HEK293 (cell line): ENCODE data around the gene CAMP.

ENCODE experiments used
- CTCF ChIP-seq: fragments of 450-650 bp; formaldehyde crosslinking; IDR thresholded peaks from 2 replicates; pipeline ENCODE4 v1.5.1; 2016; ENCODE audit warnings: missing biosample characterization, missing genetic modification characterization
- SP3 ChIP-seq: fragments of 450-650 bp; formaldehyde crosslinking; IDR thresholded peaks from 2 replicates; pipeline ENCODE4 v1.5.1; 2016; ENCODE audit warnings: missing biosample characterization, missing genetic modification characterization
- YY1 ChIP-seq: fragments of 450-650 bp; formaldehyde crosslinking; IDR thresholded peaks from 2 replicates; pipeline ENCODE4 v1.5.1; 2018; ENCODE audit warnings: missing biosample characterization, missing genetic modification characterization
- ZNF140 ChIP-seq: fragments of 450-650 bp; formaldehyde crosslinking; IDR thresholded peaks from 2 replicates; pipeline ENCODE4 v1.5.1; 2016; ENCODE audit warnings: missing biosample characterization, missing genetic modification characterization
- ZNF174 ChIP-seq: fragments of 450-650 bp; formaldehyde crosslinking; IDR thresholded peaks from 2 replicates; pipeline ENCODE4 v1.5.0; 2017; ENCODE audit warnings: missing biosample characterization, mild to moderate bottlenecking, missing genetic modification characterization
- ZNF214 ChIP-seq: fragments of 450-650 bp; formaldehyde crosslinking; IDR thresholded peaks from 2 replicates; pipeline ENCODE4 v1.5.1; 2017; ENCODE audit warnings: missing biosample characterization, mild to moderate bottlenecking, missing genetic modification characterization, borderline replicate concordance
- ZNF302 ChIP-seq: fragments of 450-650 bp; formaldehyde crosslinking; IDR thresholded peaks from 2 replicates; pipeline ENCODE4 v1.5.1; 2016; ENCODE audit warnings: missing biosample characterization, missing genetic modification characterization, low read depth
- ZNF398 ChIP-seq: fragments of 450-650 bp; formaldehyde crosslinking; IDR thresholded peaks from 2 replicates; pipeline ENCODE4 v1.5.1; 2017; ENCODE audit warnings: missing biosample characterization, missing genetic modification characterization
- ZNF624 ChIP-seq: fragments of 450-650 bp; formaldehyde crosslinking; IDR thresholded peaks from 2 replicates; pipeline ENCODE4 v1.5.1; 2017; ENCODE audit warnings: missing biosample characterization, missing genetic modification characterization
- ZNF639 ChIP-seq: fragments of 450-650 bp; formaldehyde crosslinking; IDR thresholded peaks from 2 replicates; pipeline ENCODE4 v1.5.1; 2016; ENCODE audit warnings: missing biosample characterization, missing genetic modification characterization
- ZNF670 ChIP-seq: fragments of 450-650 bp; formaldehyde crosslinking; IDR thresholded peaks from 2 replicates; pipeline ENCODE4 v1.5.1; 2016; ENCODE audit warnings: missing biosample characterization, missing genetic modification characterization, low read depth
- ZNF76 ChIP-seq: fragments of 450-650 bp; formaldehyde crosslinking; IDR thresholded peaks from 2 replicates; pipeline ENCODE4; 2016; ENCODE audit warnings: low read depth, missing biosample characterization, missing genetic modification characterization, borderline replicate concordance

DNA sequence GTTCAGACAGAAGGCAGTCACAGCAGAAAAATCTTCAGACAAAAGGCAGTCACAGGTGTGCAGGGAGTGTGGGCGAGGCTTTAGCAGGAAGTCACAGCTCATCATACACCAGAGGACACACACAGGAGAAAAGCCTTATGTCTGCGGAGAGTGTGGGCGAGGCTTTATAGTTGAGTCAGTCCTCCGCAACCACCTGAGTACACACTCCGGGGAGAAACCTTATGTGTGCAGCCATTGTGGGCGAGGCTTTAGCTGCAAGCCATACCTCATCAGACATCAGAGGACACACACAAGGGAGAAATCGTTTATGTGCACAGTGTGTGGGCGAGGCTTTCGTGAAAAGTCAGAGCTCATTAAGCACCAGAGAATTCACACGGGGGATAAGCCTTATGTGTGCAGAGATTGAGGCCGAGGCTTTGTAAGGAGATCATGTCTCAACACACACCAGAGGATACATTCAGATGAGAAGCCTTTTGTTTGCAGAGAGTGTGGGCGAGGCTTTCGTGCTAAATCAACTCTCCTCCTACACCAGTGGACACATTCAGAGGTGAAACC lies 45.2 kb downstream of the CAMP start:
- TF ChIP-seq ZNF639, result no peak
- no peak for TF ChIP-seq ZNF140 (tag by site-specific recombination)
- no peak for TF ChIP-seq ZNF624
- TF ChIP-seq SP3 (tag by site-specific recombination), result no peak
- TF ChIP-seq ZNF302 (tag by site-specific recombination), result no peak
- no peak for TF ChIP-seq CTCF
- TF ChIP-seq ZNF214 (tag by site-specific recombination), result no peak
- TF ChIP-seq ZNF174 (tag by site-specific recombination), result no peak
- no peak for TF ChIP-seq ZNF670 (tag by site-specific recombination)
- no peak for TF ChIP-seq ZNF398
- no peak for TF ChIP-seq ZNF76
- TF ChIP-seq YY1 (tag by site-specific recombination), result no peak
